NCI-H1417 (cell line): ENCODE measurements around the gene ATG13.
A peak's percentile ranks its signal among the peaks of the same experiment; 100 is the strongest.
"Not testable (repeated sequence)": the region's sequence is repeated elsewhere in the genome, so short reads cannot be mapped to it uniquely, and the experiment has no call there.

Experiments
- DNase-seq, 3 experiments: peaks; one replicate each; lab custom pipeline; 2025; lab: John Stamatoyannopoulos, UW

Gene ATG13

GRCh38 chr11:46617134-46617971, at the start of gene ATG13, which contains the start of gene HARBI1:
ATG13 (plus strand) TSS chr11:46617553; CDS start chr11:46644292, 26,739 bp downstream.
HARBI1 (minus strand) TSS chr11:46617227; CDS start chr11:46616237, 990 bp downstream.
- peak; percentile 90 to 97 (median 95) for DNase-seq

GRCh38 chr11:46570790-46571398, 46.5 kb upstream of the ATG13 start:
- DNase-seq, result no peak

GRCh38 chr11:46574656-46575055, 42.7 kb upstream of the ATG13 start:
- no peak for DNase-seq

GRCh38 chr11:46577058-46577457, 40.3 kb upstream of the ATG13 start:
- no peak for DNase-seq

GRCh38 chr11:46582588-46582987, 34.8 kb upstream of the ATG13 start:
- DNase-seq, result no peak

DNA sequence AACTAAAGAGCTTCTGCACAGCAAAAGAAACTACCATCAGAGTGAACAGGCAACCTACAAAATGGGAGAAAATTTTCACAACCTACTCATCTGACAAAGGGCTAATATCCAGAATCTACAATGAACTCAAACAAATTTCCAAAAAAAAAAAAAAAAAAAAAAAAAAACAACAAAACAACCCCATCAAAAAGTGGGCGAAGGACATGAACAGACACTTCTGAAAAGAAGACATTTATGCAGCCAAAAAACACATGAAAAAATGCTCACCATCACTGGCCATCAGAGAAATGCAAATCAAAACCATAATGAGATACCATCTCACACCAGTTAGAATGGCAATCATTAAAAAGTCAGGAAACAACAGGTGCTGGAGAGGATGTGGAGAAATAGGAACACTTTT, 33.8 kb upstream of the ATG13 start:
- not testable (repeated sequence) for DNase-seq

- DNase-seq, result no peak
Observed at GRCh38 chr11:46588131-46588530, 29.2 kb upstream of the ATG13 start.

DNA sequence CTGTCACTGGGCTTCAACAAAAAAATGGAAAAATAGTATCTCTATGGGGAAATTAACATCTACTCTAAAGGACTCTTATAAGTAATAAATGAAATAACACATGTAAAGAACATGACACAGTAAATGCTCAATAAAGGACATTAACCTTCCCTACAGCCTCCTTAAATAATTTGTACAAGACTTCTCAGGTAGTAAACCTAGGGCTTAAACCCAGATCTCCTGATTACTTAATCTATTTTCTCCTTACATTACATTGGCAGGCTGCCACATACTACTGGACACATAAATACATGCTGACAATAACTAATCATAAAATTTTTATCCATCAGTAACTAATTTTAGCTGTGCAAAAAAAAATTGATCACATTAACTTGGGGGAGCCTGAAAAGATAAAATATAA, 28.4 kb upstream of the ATG13 start:
- no peak for DNase-seq

DNA sequence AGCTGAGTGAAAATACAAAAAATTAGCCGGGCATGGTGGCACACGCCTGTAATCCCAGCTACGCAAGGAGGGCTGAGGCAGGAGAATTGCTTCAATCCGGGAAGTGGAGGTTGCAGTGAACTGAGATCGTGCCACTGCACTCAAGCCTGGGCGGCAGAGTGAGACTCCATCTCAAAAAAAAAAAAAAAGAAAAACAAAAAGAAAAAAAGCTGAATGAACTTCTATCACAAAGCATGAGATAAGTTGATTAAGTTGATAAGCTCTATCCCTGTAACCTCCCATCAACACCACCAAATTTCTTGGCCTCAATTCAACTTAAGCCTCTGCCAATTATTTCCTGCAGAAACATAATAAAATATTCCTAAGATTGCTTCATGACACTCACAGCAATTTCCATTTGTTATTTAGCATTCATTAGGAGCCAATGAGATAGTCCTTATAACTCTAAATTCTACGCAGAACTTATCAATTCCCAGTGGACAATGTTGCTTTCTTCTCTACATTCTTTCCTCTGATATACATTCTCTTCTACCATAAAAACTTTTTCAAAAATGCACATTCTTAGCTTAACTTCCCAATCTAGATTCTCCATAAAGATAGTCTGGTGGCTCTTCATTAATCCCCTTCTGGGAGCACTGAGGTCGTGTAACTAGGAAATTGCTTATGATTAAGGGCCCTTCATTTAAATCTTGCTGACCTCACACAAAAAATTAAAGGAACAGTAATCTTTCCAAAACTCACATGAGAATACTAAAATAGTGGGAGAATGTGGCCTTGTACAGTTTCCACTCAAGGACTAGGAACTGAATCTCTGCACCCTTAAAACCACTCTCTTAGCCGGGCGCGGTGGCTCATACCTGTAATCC, 26.4 kb upstream of the ATG13 start:
- DNase-seq, result no peak

GRCh38 chr11:46593550-46594373, 23.6 kb upstream of the ATG13 start, which contains the start of gene AMBRA1:
AMBRA1 (minus strand) TSS chr11:46594023; CDS start chr11:46548380, 45,643 bp downstream.
- DNase-seq, result peak; percentile 91 to 95 (median 93)

GRCh38 chr11:46594374-46594700, 23.0 kb upstream of the ATG13 start:
- DNase-seq, result no peak

- DNase-seq, result no peak
Observed at GRCh38 chr11:46594785-46595184, 22.6 kb upstream of the ATG13 start.

- no peak for DNase-seq
Observed at GRCh38 chr11:46597155-46597554, 20.2 kb upstream of the ATG13 start.

DNA sequence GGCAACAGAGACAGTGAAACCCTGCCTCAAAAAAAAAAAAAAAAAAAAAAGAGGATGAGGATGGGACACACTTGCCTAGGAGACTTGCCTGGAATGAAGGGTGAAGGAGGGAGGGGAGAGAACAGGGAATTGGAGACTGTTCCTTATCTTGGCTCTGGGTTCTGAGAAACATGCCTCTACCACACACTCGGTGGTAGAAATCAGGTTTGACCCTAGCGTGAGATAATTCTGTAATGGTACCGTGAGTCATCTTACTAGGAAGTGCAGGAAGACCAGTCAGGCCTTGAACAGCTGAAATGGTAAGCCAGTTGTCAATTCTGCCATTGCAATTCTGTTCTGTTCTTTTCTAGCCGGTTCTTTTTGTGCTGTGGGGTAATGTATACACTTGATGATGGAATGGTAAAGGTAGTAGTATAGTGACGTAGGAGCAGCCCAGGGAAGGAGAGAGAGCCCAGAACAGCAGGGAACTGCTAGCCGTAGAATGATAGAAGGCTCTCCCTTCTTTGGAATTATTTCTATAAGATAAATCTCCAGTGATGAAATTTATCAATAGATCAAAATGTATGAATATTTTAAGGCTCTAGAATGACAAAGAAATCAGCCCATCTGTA, 19.6 kb upstream of the ATG13 start:
- DNase-seq, result no peak

DNA sequence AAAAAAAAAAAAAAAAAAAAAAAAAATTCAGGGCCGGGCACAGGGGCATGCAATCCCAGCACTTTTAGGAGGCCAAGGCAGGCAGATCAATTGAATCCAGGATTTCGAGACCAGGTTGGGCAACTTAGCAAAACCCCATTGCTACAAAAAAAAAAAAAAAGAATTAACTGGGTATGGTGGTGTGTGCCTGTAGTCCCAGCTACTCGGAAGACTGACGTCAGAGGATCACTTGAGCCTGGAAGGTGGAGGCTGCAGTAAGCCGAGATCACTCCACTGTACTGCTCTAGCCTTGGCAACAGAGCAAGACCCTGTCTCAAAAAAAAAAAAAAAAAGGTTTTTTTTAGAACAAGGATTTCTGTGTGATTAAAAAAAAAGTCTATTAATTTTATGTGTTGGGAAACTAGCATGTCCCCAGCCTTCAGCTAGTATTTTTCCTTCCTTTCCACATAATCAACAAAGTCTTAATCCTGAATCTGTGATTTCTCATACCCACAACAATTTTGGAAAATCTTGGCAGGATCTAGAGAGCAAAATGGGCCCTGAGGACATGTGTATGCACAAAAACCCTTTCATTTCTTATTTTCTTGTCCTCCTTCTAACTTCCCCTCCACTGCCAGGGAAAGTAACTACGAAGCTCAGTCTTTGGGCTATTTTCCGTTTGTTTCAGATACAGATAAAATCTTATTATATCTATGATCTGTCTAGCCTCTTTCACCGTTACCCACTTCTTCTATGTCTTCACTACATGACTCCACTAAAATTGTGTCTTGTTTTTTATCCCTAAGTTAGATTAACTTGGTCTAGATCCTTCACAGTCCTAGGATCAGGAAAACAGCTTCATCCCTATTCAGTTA, 17.8 kb upstream of the ATG13 start:
- no peak for DNase-seq

DNA sequence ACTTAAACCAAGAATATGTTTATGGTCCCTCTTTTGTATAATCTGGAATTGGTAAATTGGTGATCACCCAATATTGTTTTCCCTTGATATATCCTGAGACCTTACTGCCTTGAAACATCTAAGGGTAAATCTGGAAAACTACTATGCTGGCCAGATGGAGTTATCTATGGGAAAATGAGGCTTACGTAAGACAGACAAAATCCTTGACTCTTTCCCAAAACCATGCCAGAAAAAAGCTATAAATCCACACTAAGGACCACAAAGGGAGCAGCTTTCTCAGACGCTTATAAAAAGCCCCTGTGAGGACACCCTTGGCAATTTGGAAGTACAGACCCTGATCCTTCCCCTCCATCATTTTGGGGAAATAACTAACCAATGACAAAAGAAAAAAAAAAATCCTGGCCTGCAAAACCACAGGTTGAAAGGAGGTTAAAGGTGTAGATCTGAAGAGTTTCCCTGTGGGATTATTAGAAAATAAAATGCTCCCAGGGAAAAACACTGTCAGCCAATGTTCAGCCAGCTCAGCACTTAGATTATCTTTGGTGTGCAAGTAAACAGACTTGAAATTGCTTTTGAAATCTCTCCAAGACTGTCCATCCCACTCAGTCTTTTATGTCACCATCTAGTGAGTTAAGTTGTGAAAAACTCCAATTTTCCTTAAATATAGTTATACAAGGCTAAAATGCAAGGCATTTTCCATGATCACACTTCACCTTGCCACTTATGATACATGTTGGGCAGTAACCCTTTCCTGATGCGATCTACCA, 17.0 kb upstream of the ATG13 start:
- no peak for DNase-seq

DNA sequence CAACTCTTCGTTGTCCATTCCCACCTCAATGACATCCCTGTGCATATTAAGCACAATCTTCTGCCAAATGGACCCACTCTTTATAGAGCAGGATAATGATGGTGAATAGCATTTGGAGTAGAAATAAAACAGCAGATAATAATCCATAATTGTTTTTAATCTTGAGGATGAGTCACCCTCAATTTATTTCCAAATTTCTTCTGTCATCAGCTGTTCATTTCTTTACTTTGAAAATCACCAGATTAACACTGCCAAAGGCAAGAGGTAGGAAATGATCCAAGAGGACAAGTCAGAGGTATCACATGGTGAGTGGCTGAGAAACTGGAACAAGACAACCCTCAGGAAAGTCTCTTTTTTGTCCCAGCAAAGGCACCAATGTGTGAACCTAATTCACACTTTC, 16.2 kb upstream of the ATG13 start:
- DNase-seq, result no peak

DNA sequence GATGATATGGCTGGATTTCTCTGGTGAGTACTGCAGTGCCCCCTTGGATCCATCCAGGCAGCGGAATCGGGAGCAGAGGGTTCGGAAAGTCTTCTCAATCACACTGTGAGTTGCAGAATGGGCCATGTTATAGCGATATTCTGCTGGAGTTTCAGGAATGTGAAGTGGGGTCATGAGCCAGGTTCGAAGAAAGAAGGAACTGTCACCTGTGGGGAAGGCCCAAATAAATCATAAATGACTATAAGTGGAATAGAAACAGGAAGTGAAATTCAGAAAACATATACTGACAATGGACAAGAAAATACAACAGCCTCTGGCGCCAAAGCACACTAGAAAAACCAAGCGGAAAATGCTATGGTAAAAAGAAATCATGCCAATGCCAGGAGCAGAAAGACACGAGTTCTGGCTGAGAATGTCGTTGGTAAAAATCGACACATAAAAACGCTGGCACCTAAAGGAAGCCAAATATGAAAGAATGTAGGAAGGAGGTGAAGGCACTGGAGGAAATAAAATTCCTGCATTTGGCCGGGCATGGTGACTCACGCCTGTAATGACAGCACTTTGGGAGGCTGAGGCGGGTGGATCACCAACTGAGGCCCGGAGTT, 13.5 kb upstream of the ATG13 start:
- no peak for DNase-seq

GRCh38 chr11:46604796-46605195, 12.6 kb upstream of the ATG13 start:
- DNase-seq, result no peak
